ENCODE data around the gene LPCAT2.
A peak's percentile ranks its signal among the peaks of the same experiment; 100 is the strongest.

LPCAT2 gene

DNA sequence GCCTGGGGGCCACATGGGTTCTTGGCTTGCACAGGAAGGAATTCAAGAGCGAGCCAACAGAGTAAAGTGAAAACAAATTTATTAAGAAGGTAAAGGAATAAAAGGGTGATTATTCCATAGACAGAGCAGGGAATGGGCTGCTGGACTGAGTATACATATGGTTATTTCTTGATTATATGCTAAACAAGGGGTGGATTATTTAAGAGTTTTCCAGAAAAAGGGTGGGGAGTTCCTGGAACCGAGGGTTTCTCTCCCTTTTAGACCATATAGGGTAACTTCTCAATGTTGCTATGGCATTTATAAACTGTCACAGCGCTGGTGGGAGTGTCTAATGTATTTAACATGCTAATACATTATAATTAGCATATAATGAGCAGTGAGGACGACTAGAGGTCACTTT, 27.8 kb upstream of the LPCAT2 start:
- DNase-seq (ENCODE audit: low spot score), result no peak

DNA sequence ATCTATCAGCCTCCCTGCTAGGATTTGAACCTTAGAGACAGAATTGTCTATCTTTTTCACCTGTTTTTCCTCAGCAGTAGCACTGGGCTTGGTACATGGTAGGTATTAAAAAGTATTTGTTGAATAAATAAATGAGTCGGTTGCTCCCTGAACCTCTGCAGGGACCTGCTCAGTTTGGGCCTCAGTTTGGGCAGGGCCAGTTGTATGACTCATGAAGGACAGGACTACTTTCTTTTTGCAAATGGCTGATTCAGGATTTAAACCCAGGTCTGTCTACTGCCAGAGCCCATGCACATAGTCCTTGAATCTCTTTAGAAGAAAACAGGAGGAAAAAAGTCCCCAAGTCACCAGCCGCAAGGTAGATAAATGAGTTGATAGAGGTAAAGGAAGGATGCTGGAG, 26.8 kb upstream of the LPCAT2 start:
- no peak for DNase-seq (ENCODE audit: low spot score)

DNA sequence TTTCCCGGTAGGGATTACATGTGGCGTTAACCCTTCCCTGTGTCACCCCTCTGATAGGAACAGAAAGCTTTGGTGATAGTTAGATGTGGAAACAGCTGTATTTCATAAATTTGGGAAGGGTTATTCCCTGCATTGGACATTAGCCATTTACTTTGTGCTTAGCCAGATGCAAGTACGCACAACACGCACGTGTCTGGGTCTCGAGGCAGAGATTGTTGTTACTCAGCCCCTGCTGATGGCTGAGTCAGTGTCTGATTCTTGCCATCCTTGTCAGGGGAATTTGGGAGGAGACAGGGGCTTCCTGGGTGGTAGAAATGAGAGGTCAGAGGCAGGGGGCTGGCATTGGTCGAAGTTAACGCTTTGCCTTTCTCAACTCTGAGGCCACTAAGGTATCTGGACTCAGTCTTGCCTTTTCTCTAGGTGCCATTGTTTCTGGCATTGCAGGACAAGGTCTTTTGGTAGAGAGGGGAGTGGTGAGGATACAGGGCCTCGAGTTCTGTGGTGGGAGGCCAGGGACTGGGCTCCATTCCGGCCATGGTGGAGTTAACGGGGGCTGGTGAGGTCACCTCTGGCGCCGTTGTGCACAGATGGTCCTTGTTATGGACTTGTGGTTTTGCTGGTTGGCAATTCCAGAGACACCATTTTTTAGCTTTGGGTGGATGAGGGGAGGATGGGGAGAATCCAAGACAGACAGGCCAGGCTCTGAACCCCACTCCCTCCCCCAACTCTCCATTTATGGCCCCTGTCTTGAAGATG, 21.6 kb upstream of the LPCAT2 start:
- no peak for DNase-seq (ENCODE audit: low spot score)

DNA sequence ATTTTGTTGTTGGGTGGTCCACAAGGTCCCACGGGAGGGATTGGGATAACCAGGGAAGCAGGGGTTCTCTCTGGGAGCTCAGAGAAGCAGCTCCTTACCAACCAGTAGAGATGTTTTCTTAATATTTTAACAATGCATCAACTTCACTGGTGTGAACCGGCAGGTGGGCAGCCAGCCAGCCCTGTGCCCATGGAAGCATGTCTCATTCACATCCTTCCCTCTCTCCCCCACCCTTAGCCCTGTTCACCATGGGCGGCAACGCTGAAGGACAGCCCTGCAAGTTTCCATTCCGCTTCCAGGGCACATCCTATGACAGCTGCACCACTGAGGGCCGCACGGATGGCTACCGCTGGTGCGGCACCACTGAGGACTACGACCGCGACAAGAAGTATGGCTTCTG, 20.6 kb upstream of the LPCAT2 start:
- DNase-seq (ENCODE audit: low spot score), result no peak

DNA sequence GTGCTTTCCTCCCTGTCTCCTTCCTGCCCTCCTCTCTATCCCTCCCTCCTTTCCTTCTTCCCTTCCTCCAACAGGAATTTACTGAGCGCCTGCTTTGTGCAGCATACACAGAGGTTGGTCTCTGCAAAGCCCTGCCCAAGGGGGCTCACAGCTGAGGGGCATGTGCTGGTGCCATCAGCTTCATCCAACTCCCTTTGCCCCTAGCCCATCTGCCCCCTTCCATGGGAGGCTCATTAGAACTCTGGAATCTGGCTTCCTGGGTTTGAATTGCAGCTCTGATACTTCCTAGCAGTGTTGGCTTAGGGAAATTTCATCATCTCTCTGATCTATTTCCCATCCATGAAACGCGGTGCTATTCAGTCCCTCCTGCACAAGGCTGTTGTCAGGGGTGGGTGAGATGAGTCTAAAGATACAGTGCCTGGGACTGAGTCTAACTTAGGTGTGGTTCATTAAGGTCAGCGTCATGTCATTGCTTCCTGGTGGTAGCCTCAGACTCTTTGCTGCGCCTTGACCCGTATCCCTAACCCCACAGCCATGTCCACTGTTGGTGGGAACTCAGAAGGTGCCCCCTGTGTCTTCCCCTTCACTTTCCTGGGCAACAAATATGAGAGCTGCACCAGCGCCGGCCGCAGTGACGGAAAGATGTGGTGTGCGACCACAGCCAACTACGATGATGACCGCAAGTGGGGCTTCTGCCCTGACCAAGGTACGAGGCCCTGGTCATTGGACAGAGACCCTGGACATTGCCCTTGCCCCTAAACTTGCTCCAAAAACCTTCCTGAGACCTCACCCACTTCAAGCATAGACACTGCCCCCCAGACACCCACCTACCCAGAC, 19.5 kb upstream of the LPCAT2 start:
- DNase-seq (ENCODE audit: low spot score), result no peak

DNA sequence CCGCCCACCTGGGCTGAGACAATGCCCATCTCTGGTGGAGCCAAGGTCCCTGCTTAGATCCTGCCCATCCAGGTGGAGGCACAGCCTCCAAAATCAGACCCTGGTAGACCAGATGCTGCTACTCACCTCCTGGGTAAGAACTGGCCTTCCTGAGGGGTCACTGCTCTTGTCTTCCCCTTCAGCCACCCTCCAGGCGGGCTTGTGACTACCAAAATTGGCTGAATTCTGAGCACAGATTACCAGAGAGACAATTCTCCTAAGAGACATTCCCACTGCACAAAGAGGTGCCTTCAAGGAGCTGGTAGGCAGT, 19.0 kb upstream of the LPCAT2 start:
- no peak for DNase-seq (ENCODE audit: low spot score)

DNA sequence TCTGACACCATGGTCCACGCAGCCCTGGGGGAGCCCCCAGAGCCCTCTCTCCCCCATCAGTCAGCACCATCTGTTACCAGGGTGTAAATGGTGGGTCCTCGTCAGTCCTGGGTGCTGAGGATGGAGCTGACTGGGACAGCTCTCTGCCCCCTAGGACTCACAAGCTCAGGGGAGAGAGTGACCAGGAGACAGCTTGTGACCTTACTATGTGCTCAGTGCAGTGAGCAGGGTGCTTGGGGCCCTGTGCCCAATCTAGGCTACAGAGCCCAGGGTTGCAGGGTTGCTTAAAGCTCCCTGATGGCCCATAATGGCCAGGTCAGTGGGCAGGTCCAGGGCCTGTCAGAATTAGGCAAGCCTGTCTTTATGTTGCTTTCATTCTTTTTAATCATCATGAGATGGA, 18.6 kb upstream of the LPCAT2 start:
- DNase-seq (ENCODE audit: low spot score), result no peak

DNA sequence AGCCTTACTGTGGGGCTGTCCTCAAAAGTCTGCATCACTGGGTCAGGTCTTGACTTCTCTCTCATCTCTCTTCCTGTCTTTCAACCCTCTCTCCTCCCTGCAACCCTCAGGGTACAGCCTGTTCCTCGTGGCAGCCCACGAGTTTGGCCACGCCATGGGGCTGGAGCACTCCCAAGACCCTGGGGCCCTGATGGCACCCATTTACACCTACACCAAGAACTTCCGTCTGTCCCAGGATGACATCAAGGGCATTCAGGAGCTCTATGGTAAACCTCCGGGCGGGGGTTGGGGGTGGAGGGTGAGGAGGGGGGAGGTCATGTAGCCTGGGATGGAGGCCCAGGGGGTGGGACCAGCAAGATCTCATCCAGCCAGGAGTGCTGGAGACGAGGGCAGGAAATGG, 17.2 kb upstream of the LPCAT2 start:
- DNase-seq (ENCODE audit: low spot score), result no peak

DNA sequence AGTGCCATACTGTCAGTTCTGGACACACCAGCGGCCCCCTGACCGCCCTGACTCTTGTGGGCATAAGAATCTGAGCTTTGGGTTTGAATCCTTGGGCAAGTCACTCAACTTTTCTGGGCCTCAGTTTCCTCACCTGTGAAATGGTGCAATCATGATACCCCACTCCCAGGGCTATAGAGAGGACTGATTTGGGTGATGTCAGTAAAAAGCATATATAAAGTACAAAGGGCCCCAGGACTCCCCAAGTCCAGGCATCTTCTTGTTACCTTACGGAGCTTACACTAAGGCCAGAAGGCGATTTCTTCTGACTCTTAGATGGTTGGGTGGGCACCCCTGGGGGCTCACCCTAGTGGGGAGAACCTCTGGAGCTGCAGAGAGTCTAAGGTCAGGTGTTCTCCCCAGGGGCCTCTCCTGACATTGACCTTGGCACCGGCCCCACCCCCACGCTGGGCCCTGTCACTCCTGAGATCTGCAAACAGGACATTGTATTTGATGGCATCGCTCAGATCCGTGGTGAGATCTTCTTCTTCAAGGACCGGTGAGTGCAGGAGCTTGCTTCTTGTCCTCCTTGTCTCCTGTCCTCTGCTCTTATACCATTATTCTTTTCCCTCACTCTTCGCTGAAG, 16.0 kb upstream of the LPCAT2 start:
- no peak for DNase-seq (ENCODE audit: low spot score)

DNA sequence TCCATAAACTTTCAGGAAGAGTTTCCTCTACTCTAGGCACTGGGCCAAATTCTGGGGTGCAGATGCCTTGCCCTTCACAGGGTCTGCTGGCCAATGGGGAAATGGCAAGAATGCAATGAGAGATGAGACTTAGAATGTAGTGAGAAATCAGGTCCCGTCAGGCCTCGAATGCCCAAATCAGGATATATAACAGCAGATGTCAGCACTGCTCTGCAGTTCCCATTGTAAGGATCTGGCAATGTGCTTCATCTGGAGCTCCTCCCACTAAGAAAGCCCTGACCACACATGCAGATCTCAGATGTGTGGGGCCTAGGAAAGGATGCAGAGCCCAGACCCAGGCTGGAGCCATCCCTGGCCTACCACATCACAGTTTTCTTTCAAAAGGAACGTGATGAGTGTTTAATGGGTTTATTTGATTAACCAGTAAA, 13.9 kb upstream of the LPCAT2 start:
- DNase-seq (ENCODE audit: low spot score), result peak; percentile 77

DNA sequence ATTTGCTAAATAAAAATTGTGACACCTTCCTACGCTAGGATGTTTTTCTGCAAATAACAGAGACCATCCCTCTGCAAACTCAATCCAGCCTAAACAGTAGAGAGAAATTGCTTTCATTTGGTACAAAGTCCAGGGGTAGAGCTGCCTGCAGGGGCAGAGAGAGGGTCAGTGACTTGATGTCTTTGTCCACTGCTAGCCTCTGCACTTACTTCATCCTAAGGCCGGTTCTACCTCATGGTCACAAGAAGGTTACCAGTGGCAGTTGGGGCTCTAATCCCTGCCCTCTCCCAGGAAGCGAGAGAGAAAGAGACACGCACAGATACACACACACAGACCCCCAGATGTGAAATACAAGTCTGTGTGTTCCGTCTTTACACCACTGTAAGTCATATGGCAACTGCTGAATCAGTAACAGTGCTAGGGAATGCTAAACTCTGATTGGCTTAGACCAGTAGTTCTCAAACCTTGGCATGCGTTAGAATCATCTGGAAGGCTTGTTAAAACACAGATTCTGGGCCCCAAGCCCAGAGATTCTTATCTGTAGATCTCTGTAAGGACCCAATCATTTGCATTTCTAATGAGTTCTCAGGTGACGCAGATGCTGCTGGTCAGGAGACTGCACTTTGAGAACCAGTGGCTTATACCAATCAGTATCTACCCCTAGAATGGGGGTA, 13.1 kb upstream of the LPCAT2 start:
- no peak for DNase-seq (ENCODE audit: low spot score)

DNA sequence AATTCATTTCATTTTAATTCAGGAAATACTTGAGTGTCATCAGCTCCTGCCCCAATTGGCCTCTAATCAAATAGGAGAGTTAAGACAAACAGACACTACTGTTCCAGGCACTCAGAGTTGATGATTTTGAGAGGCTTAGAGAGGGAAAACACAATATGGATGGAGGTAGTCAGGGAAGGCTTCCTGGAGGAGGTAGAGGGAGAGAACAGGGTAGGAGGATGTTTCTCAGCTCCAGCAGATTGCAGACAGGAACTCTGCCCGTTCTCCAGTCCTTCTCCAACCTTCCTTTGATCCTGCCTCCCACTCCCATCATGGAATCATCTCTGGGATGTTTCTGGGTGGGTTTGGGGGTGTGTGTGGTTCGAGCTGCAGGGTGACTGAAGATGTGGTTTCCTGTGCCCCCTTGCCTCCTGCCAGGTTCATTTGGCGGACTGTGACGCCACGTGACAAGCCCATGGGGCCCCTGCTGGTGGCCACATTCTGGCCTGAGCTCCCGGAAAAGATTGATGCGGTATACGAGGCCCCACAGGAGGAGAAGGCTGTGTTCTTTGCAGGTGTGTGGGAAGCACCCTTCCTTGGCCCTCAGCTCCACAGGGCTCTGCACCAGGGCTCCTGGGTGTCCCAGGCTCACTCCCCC, 12.2 kb upstream of the LPCAT2 start:
- no peak for DNase-seq (ENCODE audit: low spot score)

DNA sequence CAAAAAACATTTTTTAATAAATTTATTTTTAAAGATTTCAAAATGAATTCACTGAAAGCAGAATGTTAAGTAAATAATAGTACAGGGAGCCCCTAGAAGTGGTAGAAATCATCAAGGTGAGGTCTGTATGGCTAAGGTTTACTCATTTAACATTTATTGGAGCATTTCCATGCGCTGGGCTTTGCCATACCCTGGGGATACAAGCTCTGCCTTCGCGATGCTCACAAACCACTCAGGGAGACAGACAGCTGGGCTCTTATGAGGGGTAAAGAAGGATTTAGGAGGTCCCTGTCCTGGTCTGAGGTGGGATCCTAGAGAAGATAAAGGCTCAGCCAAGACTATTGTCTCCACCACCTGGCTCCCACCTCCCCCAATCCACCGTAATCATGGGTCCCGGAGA, 11.3 kb upstream of the LPCAT2 start:
- no peak for DNase-seq (ENCODE audit: low spot score)

DNA sequence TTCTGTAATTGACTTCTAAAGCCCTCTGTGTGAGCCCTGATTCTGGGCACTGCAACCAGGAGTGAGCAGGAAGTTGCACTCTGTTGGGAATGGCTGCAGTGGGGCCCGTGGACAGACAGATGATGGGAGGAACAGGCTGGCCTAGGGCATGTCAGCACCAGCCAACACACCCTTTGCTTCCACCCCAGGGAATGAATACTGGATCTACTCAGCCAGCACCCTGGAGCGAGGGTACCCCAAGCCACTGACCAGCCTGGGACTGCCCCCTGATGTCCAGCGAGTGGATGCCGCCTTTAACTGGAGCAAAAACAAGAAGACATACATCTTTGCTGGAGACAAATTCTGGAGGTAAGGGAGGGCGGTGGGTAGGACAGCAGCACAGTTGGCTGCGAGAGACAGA, 10.8 kb upstream of the LPCAT2 start:
- no peak for DNase-seq (ENCODE audit: low spot score)

DNA sequence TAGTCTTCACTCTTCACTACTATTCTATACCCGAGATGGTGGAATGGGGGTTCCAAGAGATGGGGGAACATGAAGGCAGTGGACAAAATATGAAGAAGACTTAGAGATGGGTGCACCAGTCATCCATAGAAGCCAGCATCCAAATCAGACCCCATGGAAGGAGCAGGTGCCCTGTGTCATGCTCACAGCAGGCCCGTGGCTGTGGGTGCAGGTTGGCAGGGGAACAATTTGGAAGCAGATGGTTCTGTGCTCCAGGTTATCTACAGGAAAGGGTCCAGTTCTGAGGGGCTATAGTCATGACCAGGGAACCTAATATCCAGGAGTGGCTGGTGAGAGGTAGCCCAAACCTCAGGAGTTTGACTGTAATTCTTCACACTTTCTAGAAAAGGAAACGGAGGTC, 9.6 kb upstream of the LPCAT2 start:
- no peak for DNase-seq (ENCODE audit: low spot score)

DNA sequence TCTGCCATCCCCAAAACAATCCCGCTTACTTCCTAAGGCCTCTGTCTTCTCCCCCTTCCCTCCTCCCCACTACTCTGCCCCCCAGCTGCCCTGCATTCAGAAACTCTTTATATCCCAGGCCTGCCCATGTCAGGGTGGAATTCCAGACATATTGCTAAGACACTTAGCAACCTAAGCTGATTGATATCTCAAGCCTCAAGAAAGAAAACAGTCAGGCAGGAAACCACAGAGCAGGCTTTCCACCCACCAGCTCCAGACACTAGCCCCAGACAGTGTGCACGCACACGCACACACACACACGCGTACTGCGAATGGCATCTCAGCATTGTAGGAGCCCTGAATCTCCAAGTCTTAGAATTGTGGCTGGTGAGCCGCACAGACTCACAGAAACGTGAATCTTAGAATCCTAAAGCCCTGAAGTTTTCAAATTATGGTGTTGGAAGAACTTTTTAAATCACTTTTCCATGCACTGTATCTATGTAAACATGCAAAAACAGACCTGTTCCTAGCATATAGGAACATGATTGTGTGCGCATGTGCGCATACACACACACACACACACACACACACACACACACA, 8.8 kb upstream of the LPCAT2 start:
- DNase-seq (ENCODE audit: low spot score), result peak; percentile 86

DNA sequence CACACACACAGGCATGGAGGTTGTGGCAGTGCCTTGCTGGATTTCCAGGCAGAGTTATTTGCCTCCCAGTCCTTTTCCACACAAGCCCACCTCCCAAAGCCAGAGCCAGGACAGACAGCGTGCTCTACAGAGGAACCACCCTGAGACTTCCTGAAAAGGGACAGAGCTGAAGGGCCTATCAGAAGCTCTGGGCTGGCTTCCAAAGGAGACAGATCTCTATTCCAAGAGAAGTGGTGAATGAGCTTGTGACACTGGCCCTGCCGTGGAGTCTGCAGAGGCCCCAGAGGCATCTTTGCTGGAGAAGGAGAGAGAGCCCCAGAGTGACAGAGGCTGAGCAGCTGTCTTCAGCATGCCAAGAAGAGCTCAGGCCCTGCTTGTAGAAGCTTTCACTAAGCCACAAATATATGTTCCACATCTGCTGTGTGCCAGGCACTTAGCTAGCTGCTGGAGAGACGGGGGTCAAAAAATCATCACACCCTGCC, 8.3 kb upstream of the LPCAT2 start:
- DNase-seq (ENCODE audit: low spot score), result peak; percentile 32

DNA sequence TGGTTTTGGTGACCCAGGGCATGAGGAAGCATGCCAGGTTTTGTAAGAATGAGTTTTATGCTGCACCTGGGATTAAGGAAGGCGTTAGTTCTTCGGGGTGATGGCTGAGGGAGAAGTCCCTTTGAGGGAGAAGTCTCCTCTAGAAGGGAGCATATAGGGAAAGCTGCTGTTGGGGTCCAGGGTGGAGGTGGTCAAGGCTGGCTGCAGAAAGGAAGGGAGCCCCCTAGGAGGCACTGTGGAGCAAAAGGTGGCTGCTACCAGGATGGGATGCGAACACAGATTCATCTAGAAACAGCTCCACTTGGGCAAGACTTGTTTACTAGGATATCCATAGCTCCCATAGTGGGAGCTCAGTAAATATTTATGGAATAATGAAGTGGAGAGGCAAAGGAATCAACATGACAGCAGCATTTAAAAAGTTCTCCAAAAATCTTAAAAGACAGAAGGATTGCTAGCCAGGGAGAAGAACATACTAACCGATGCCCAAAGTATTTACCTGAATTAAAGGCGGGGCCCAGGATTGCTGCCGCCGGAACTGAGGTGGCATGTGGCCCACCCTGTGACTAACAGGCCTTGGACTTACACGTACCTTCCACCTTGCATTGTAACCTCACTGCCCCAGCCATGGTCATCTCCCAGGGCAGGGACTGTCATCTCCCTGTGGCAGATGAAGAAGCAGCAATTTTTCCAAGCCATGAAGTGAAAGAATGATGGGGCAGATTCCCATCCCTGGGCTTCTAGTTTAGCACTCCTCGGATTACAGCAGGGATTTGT, 7.1 kb upstream of the LPCAT2 start:
- no peak for DNase-seq (ENCODE audit: low spot score)

DNA sequence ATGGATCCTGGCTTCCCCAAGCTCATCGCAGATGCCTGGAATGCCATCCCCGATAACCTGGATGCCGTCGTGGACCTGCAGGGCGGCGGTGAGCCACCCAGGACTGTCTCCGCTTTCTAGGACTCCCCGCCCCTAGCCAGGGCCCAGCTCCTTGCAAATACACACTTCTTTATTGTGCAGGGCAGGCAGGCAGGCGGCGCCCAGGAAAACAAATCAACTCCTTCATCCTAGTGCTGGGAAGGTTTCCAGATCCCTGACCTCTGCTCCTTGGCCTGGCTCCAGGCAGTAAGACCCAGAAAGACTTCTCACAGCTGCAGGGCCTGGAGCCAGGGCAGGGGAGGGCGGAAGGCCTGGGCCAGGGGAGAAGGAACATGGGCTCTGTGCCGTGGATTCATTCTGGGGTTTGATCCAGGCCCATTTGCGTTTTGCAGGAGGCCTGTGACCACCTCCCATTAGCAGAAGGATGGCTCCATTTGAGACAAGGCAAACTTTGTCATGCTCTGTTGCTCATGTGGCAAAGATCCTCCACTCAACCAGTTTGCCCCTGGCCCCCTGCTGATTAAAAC, 6.0 kb upstream of the LPCAT2 start:
- DNase-seq (ENCODE audit: low spot score), result peak; percentile 88

DNA sequence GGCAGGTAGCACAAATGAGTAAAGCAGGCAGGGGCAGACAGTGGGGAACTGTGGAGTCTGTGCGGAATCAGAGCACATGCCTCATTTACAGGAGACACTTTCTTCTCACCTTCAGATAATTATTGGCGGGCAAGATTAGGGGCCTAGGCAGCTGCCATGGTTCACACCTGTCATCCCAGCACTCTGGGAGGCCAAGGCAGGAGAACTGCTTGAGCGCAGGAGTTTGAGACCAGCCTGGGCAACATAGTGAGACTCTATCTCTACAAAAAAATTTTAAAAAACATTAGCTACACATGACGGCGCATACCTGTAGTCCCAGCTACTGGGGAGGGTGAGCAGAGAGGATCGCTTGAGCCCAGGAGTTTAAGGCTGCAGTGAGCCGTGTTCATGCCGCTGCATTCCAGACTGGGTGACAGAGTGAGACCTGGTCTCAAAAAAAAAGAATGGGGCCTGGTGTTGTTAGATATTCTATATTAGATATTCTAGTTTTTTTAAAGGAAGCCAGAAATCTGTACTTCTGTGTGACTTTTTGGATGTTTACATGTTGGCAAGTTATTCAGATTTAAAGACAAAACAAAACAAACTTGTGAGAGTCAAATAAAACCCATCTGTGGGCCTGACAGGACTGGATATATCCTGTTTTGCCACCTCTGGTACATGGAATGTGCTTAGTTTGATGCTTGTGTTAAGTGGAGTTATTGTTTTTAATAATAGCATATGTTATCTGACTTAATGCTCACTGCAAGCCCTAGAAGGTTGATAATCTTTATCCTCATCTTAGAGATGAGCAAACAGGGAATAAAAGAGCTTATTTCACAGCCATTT, 4.9 kb upstream of the LPCAT2 start:
- DNase-seq (ENCODE audit: low spot score), result no peak
